ENCODE data around the gene MPP3. TPM values are rescaled to one million over a fixed set of nuclear protein-coding genes. Genes with fewer than 3 reads are reported as not detected.

The MPP3 gene
- total RNA-seq, 4 donors from 2014 or later: 5.1 to 10.8 (median 7.8) TPM

- Histone ChIP-seq H3K9me3 (no peaks in the 10 kb centered on the region), H3K36me3 (no peaks in the 10 kb centered on the region), H3K27ac (no peak overlapping the region), H3K27me3 (no peaks in the 10 kb centered on the region), H3K4me1 (peaks cover 0 to 6% (median 0%) of the 10 kb centered on the region in 3 donors), H3K4me3 (no peak overlapping the region)
- TF ChIP-seq EP300 (IDR thresholded peaks at IDR 0.05): no peak
- TF ChIP-seq CTCF (IDR thresholded peaks at IDR 0.05): no peak
- no peak for TF ChIP-seq POLR2AphosphoS5 (IDR thresholded peaks at IDR 0.05)
- no peak for TF ChIP-seq POLR2A (IDR thresholded peaks at IDR 0.05)
- 57 to 74% methylated on average over 3 to 5 of the region's 5 CpGs for WGBS, 2 donors (ENCODE audit: low coverage in 1 of 2)
- no peak for ATAC-seq
These were observed 48.3 kb downstream of the MPP3 start for GRCh38 chr17:43784628-43785101.

- Histone ChIP-seq H3K27ac (no peak overlapping the region), H3K4me1 (peaks cover 0 to 12% (median 0%) of the 10 kb centered on the region in 3 donors), H3K36me3 (no peaks in the 10 kb centered on the region), H3K4me3 (no peak overlapping the region), H3K9me3 (no peaks in the 10 kb centered on the region), H3K27me3 (no peaks in the 10 kb centered on the region)
- 80% methylated on average over 1 of the region's 2 CpGs; no CpG with 5 or more reads in 1 of the 2 donors for WGBS, 2 donors (ENCODE audit: low coverage in 1 of 2)
- TF ChIP-seq EP300 (IDR thresholded peaks at IDR 0.05): no peak
- no peak for TF ChIP-seq POLR2AphosphoS5 (IDR thresholded peaks at IDR 0.05)
- TF ChIP-seq POLR2A (IDR thresholded peaks at IDR 0.05): no peak
- no peak for TF ChIP-seq CTCF (IDR thresholded peaks at IDR 0.05)
- ATAC-seq: no peak
These were observed 48.9 kb downstream of the MPP3 start for GRCh38 chr17:43784068-43784467.

GRCh38 chr17:43782913-43783680, 49.8 kb downstream of the MPP3 start:
- no peaks in the 10 kb centered on the region for H3K9me3 ChIP-seq
- peaks cover 0 to 13% (median 0%) of the 10 kb centered on the region in 3 donors for H3K4me1 ChIP-seq
- no peak for ATAC-seq
- WGBS, 2 donors (ENCODE audit: low coverage in 1 of 2): 82 to 85% methylated on average over 9 to 13 of the region's 15 CpGs
- no peak overlapping the region for H3K27ac ChIP-seq
- no peaks in the 10 kb centered on the region for H3K27me3 ChIP-seq
- no peak for TF ChIP-seq POLR2A (IDR thresholded peaks at IDR 0.05)
- TF ChIP-seq EP300 (IDR thresholded peaks at IDR 0.05): no peak
- no peak for TF ChIP-seq POLR2AphosphoS5 (IDR thresholded peaks at IDR 0.05)
- TF ChIP-seq CTCF (IDR thresholded peaks at IDR 0.05): no peak
- H3K36me3 ChIP-seq: no peaks in the 10 kb centered on the region
- no peak overlapping the region for H3K4me3 ChIP-seq

DNA sequence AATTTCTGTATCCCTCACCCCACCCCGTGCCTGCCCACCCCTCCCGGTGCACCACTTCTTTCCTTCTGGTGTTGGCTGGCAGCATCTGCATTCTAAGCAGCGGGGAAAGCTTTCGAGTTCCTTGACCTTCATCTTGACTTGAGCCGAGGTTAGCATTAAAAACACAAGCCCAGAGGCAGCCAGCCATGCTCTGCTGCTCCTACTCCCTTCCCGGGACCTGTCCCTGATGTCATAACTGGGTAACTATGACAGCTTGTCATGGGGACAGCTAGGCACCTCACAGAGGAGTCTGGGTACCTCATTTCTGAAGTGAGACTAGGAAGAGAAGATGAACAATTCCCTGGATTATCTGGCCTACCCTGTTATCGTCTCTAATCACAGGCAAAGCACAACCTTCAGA, 52.8 kb downstream of the MPP3 start, which contains the start of gene CFAP97D1:
CFAP97D1 (plus strand) TSS at position 301 of the 400 bp plus-strand sequence; CDS start at position 329, 28 bp downstream.
- 43 to 80% methylated on average over 2 to 3 of the region's 7 CpGs for WGBS, 2 donors (ENCODE audit: low coverage in 1 of 2)
- H3K27me3 ChIP-seq: no peaks in the 10 kb centered on the region
- H3K36me3 ChIP-seq: peaks cover 0 to 17% of the 10 kb centered on the region in 2 donors
- peak within 1 kb of the TSS; percentile 99 to 100 (median 100) for H3K27ac ChIP-seq
- ATAC-seq: no peak
- no peak for TF ChIP-seq EP300 (IDR thresholded peaks at IDR 0.05)
- no peak for TF ChIP-seq POLR2A (IDR thresholded peaks at IDR 0.05)
- TF ChIP-seq CTCF (IDR thresholded peaks at IDR 0.05): no peak
- H3K4me3 ChIP-seq: peak within 1 kb of the TSS; percentile 75 to 88
- no peaks in the 10 kb centered on the region for H3K9me3 ChIP-seq
- peaks cover 2 to 42% (median 21%) of the 10 kb centered on the region in 3 donors for H3K4me1 ChIP-seq
